Ammon's horn (tissue), 1 donor: ENCODE data around the gene C17orf107.
A peak's percentile ranks its signal among the peaks of the same experiment; 100 is the strongest.
"Not testable (repeated sequence)": the region's sequence is repeated elsewhere in the genome, so short reads cannot be mapped to it uniquely, and the experiment has no call there.

Experiments used
- DNase-seq: peaks from one replicate; pipeline ENCODE4 v3.0.0-alpha.2; 2016; ENCODE audit warnings: low spot score

The C17orf107 gene

GRCh38 chr17:4901108-4901647 lies 1.8 kb downstream of the C17orf107 start:
- no peak for DNase-seq

- DNase-seq: peak; percentile 52
Observed at GRCh38 chr17:4901648-4902344, 2.5 kb downstream of the C17orf107 start.

GRCh38 chr17:4902540-4902939 lies 3.2 kb downstream of the C17orf107 start:
- no peak for DNase-seq

GRCh38 chr17:4903051-4903818 lies 3.9 kb downstream of the C17orf107 start, which contains the start of gene CHRNE:
Gene CHRNE (minus strand): TSS chr17:4903098. CDS start chr17:4903063, 35 bp downstream.
- peak; percentile 91 for DNase-seq

- not testable (repeated sequence) for DNase-seq
Observed at GRCh38 chr17:4906642-4907041, 7.3 kb downstream of the C17orf107 start.

GRCh38 chr17:4908301-4908700 lies 9.0 kb downstream of the C17orf107 start:
- no peak for DNase-seq

GRCh38 chr17:4908711-4909496 lies 9.6 kb downstream of the C17orf107 start:
- peak; percentile 93 for DNase-seq

GRCh38 chr17:4913994-4914393 lies 14.7 kb downstream of the C17orf107 start:
- DNase-seq: no peak

GRCh38 chr17:4914551-4914950 lies 15.2 kb downstream of the C17orf107 start:
- DNase-seq: not testable (repeated sequence)

- no peak for DNase-seq
Observed at GRCh38 chr17:4919511-4920047, 20.2 kb downstream of the C17orf107 start.

- DNase-seq: no peak
Observed at GRCh38 chr17:4920351-4921048, 21.2 kb downstream of the C17orf107 start.

- no peak for DNase-seq
Observed at GRCh38 chr17:4921320-4921719, 22.0 kb downstream of the C17orf107 start.

GRCh38 chr17:4926577-4927335 lies 27.4 kb downstream of the C17orf107 start:
- not testable (repeated sequence) for DNase-seq

- DNase-seq: no peak
Observed at GRCh38 chr17:4928881-4929280, 29.5 kb downstream of the C17orf107 start.

- no peak for DNase-seq
Observed at GRCh38 chr17:4931963-4932362, 32.6 kb downstream of the C17orf107 start, which contains the start of gene GP1BA. Gene GP1BA (plus strand): TSS chr17:4932277. CDS start chr17:4932605, 328 bp downstream.

GRCh38 chr17:4932756-4933155 lies 33.4 kb downstream of the C17orf107 start:
- DNase-seq: no peak

- DNase-seq: no peak
Observed at GRCh38 chr17:4933646-4934045, 34.3 kb downstream of the C17orf107 start.

GRCh38 chr17:4934173-4934979 lies 35.0 kb downstream of the C17orf107 start:
- DNase-seq: no peak

GRCh38 chr17:4935650-4936049 lies 36.3 kb downstream of the C17orf107 start:
- no peak for DNase-seq

- no peak for DNase-seq
Observed at GRCh38 chr17:4936436-4936835, 37.1 kb downstream of the C17orf107 start.
